Lower leg skin (tissue), 3 donors: Measurements from ENCODE around the gene CD93.

Experiments used
- POLR2A ChIP-seq, 2 donors: fragments of 450-650 bp; IDR thresholded peaks; one replicate each; pipeline ENCODE4 v1.6.1; 2016 to 2017; ENCODE audit warnings: antibody characterized with exemption in 2 of 2, mild to moderate bottlenecking in 1 of 2, moderate library complexity in 1 of 2
- TF ChIP-seq, protein P1 (sequence below), 3 donors: fragments of 450-650 bp; IDR thresholded peaks; one replicate each; pipeline ENCODE4 v1.5.1; 2016; ENCODE audit warnings: antibody characterized with exemption in 3 of 3, mild to moderate bottlenecking in 3 of 3, moderate library complexity in 2 of 3

DNA sequence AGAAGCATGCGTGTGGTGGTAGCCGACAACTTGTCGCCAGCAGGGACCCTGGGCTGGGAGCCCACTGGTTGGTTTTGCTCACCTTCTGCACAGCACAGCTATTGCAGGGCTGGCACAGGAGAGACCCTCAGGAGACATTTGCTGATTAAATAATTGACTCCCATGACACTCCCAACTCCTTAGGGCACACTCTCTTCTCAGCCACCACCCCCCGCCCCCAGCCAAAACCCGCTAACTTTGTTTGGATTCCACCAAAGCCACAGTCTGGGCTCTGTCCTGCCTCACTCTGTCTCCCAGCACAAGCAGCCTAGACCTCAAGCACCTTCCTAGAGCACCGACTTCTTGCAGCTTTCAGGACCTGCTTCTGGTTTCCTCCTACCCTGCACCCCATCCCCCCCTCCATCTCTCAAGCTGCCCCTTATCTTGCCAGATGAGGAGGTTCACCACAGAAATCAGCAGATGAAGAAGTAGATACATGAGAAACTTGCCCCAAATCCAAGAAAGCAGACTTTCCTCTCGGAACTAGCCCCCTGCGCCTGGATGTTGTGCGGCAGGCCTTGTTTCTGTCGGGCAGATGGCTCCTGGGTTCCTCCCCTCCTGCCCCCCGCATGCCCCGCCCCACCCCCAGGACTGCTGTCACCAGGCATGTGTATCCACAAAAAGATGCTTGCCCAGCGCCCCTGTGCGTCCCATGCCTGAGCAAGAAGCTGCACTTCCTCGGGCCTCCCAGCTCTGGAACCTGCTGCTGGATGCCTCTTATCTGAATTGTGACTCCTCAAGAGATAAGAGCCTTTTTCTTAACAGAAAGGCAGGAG is 35.0 kb upstream of the CD93 start:
- TF ChIP-seq, protein P1, sequence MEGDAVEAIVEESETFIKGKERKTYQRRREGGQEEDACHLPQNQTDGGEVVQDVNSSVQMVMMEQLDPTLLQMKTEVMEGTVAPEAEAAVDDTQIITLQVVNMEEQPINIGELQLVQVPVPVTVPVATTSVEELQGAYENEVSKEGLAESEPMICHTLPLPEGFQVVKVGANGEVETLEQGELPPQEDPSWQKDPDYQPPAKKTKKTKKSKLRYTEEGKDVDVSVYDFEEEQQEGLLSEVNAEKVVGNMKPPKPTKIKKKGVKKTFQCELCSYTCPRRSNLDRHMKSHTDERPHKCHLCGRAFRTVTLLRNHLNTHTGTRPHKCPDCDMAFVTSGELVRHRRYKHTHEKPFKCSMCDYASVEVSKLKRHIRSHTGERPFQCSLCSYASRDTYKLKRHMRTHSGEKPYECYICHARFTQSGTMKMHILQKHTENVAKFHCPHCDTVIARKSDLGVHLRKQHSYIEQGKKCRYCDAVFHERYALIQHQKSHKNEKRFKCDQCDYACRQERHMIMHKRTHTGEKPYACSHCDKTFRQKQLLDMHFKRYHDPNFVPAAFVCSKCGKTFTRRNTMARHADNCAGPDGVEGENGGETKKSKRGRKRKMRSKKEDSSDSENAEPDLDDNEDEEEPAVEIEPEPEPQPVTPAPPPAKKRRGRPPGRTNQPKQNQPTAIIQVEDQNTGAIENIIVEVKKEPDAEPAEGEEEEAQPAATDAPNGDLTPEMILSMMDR (IDR thresholded peaks at IDR 0.05), result no peak
- no peak for TF ChIP-seq POLR2A (IDR thresholded peaks at IDR 0.05)
